UCSD-AML1 (cell line): Measurements from ENCODE around the gene RAD18.

Experiments
- DNase-seq: peaks from one replicate; lab custom pipeline; 2025; ENCODE audit not compliant: unreplicated experiment; lab: John Stamatoyannopoulos, UW

Gene RAD18

DNA sequence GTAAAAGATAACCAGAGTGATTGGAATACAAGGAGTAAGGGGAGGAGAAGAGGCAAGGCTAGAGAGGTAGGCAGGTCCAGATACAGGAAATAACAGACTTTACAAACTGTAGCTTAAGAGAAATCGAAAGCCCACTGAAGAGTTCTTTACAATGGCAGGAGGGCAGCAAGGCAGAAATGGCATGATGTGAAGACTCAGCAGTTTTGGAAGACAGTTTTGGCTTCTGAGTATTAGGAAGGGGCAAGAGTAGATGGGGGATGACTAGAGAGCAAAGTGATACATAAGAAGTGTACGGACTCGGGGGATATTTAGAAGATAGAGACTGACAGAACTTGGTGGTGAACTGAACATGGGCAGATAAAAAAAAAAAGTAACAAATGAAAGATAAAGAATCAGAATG is 54.1 kb downstream of the RAD18 start:
- DNase-seq, result no peak

DNA sequence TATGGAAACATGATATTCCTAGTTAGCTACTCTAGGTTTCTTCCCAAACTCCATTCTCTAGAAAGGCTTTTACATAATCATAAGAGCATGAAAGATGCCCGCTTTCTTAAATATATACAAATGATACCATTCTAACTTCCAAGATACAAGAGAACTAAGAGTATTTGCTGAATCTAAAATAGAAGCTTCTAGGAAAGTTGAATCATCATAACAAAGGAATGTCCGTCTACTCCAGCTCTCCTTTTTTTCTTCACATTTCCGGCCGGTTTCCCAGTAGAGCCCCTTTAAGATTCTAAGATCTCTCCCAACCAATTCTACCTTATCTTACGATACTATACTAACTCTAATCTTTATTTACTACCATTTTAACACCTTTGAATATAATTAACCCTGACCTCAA is 60.1 kb downstream of the RAD18 start:
- DNase-seq, result no peak

DNA sequence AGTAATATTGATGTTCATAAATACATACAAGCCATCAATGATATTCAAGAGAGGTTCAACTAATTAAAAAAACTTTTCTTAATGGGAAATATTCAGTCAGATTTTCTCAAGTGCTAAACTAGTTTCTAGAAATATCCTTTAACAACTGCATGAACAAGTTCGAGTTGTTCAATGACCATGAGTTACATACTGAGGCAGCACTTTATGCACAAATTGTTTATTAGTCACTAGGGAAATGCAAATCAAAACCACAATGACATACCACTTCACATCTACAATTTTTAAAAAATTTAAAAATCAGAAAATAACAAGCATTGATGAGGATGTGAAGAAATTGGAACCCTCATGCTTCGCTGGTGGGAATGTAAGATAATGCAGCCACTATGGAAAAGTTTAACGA is 62.4 kb downstream of the RAD18 start:
- DNase-seq, result no peak

DNA sequence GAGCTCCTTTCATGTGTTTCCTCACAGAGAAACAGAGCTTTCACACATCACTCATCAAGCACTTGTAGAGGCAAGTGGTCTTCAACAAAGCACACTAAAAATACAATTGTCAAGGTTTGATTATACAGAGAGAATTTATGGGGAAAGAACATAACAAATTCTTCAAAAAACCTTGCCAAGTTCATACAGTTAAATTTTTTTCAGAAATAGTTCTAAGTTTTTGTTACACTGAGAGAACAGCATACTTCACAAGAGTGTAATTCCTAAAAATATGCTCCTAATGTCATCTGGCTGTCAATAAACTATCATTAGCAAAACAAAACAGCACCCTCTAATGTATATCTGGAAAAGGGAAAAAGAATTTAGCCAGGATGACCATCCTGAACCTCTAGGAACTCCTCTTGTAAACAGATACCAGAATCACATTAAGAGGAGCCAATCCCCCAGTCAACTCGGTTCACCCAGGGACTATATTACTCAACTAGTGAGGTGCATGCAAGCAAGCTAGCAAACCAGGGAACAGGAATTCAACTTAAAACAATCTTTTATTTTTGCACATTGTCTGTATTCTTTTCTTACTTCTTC is 63.3 kb downstream of the RAD18 start:
- no peak for DNase-seq

DNA sequence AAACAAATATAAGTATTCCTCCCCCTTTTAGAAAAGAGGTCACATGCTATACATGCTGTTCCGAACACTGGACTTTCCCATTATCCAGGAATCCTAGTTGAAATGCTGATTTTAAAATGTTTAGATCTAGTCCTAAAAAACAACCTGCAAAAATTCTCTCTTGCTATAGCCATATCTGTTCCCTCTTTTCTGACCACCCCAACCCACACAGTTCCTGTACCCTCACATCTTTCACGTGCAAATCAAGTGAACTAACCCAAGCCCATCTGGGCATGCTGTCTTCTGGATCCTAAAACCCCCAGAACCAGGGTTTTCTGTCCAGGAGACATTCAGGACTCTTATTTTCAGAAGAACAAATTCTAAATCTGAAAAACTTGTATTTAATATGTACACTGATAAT is 67.4 kb downstream of the RAD18 start:
- DNase-seq, result no peak

DNA sequence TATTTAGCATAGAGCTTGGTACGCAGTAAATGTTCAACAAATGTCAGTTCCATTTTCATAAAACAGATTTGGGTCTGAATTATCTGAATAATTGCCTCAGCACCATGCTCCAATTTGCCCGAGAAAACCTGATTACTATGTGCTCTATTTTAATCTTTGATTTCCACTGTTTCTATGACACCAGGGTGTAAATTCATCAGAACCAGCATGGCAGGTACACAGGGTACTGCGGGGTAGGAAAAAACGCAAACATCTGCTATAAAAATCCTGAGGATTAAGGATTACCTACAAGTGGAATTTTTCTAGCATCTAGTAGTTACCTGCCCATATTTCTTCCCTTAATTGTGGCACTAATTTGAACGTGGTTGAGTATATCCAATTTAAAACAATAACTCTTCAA is 70.3 kb downstream of the RAD18 start:
- no peak for DNase-seq

DNA sequence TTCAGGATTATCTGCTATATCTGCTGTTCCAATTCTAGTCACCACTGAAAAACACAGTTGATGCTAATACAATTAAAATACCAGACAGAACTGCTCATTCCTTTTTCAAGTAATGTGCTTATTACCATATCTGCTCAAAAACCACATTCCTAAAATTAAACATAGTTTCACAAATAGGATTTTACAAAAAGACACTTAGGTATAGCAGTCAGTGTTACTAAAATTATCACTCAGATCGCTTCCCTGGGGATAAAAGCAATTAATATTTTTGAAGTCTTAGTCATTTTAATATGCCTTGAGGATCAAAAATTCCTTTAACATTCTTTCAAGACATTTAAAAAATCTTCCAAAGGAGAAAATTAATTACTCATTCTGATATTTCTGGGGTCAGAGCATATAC is 71.5 kb downstream of the RAD18 start:
- no peak for DNase-seq

DNA sequence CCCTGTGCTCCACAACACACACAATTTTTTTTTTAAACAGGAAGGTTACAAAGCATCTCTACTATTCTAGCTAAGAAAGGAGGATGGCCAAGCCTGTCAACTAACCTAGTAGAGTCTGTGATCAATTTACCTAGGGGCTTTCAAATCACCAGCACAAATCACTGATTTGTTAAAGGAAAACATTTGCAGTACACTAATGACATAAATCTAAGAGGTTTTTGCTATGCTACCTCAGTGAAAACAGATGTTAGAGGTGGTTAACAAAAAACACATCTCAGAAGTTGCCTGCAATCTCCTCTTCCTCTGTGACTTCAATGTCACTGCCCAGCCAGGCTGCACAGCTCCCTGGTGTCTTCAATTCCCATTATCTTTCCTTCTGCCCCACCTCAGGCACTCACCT is 72.0 kb downstream of the RAD18 start:
- no peak for DNase-seq

DNA sequence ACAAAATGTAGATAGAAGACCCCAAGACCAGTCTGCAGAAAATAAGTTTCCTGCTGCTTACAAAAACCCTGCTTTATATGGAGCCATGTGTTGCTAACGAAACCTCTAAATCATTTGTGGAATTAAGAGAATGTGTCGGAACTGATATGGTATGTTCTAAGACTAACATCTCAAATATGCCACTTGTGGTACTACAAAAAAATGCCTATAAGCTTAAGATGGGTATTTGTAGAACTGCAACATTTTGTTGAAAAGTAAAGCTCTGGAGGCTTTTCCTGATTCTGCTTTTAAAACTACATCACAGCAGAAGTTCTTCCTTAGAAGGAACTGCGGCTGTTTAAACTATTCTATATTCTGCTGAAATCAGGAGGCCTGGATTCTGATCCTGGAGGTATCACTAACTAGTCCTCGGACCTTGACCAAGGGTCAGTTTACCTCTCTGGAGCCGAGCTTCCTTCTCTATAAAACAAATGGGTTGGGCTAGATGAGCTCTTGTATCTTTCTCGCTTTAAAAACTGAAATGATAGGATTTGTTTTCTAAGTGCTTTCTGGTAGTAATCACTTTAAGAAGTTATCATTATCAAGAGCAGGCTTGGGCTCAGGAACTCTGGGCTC is 74.9 kb downstream of the RAD18 start:
- no peak for DNase-seq

DNA sequence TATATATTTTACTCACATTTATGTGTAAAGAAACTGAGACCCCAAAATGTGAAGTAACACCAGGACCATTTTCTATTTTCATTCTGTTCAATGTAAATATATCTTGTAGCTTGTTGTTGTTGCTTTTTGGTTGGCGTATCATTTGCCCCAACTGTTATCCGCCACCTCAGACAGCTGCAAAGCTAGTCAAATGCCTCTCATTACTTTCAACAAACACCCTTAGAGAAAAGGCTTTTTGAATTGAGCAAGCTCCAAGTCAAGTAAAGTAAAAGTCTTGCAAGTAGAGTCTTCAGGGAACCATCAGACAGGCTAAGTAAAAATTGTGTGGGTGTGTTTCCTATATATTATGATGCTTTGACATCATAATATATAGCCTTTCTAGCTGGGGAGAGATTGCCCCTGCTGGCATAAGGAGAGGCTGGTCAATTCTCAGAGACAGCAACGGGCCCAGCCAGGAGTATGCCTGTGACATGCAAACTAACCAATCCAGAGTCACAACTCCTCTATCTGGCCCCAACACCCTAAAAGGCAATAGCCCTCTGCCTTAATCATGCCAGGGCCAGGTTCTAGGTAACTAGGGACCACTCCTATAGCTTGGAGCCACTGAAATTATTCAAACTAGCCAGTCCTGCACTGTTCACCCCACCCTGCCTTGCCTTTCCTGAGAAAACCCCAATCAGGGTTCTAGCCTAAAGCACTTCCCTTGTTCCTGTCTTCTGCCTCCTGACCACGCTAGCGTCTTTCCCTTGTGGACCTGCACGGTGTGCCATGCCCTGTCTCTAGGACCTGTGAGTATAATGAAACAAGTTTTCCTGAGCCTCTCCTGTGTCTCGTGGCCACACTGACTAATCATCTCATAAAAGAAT is 75.6 kb downstream of the RAD18 start:
- DNase-seq, result no peak

DNA sequence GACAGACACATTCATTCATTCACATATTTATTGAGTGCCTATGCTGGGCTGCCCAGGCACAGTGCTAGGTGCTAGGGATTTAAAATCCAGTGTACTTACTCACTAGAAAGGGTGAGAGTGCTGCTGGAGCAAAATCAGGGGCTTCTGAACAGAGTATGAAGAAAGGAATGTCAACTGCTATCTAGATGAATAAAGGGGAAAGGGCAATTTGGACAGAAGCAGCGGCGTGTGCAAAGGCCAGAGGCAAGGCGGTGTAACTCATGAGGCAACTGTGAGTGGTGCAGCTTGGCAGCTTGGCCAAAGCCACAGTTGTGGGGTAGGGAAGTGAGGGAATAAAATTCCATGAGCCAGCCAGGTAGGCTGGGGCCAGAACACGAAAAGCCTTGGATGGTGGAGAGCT is 76.7 kb downstream of the RAD18 start:
- no peak for DNase-seq

DNA sequence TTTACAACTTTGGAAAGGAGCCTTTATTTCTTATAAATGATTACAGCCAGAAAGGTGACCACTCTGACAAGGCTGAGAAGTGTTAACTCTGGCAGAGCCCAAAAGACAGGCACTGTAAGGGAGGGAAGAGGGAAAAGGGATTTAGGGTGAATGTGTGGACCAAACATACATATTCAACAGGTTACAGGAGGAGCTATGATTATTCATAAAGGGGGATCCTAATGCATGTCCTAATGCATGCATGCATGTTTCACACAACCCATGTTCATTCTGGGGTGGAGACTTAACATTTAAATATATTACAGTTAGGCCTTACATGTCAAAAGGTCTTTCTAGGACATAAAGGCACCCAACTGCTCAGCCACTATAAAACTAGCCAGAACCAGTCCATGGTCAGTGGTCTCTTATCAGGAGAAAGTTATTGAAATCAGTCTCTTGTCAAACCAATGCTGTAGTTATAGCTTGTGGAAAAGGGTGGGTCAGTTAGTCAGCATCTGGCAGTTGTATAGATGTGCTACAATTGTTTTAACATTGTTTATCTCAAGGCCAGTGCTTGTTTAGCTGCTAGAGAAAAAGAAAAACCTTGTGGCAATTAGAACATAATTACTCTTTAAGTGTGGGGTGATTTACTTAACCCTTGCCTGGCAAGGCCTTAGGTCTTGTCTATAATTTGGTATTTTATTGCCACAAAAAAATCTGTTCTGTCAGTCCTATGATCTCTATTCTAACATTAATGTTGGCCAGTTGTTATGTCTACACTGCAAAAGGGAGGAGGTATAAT is 77.5 kb downstream of the RAD18 start:
- DNase-seq, result no peak

DNA sequence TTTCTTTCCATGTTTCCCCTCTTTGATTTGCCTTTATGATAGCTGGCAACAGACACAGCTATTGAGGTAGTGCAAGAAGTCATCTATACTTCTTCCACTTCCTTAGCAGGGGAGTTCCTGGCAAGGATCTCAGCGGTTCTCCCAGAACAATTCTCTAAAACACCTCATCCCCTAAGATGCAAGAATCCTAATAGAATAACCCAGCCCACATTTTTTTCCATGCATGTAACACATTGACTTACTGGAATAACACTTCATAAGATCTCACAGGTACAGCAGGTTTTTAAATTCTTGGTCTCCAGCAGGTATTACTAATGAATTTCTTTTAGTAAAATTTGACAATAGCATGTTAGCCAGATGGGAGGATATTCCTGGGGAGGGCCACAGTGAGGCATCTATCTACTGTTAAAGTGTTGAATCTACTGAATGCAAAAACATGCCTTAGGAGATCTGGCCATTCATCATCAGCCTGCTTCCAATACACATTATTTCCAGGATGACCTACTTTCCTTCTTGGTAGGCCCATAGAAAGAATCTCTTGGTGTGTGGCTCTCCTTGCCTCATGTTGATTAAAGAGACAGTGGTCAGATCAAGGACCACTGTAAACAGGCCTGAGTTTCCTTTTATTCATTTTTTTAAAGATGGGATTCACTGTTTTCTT is 78.5 kb downstream of the RAD18 start:
- DNase-seq, result no peak

DNA sequence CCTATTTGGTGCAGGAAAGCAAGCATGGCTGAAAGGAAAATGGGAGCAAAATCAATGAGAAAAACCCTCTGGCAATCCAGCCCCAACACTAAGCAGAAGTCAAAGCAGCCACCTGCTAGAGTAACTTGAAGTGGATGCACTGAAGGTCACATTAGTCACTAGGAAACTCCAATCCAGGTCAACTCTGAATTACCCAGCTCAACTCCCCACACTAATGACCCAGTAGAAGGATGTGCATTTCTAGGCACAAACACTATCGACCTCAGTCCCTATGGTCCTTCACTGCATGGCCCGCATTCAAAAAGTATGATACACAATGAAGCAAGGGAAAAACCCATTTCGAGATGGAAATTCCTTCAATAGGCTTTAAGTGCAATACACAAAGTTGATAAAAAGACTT is 80.6 kb downstream of the RAD18 start:
- DNase-seq, result no peak

DNA sequence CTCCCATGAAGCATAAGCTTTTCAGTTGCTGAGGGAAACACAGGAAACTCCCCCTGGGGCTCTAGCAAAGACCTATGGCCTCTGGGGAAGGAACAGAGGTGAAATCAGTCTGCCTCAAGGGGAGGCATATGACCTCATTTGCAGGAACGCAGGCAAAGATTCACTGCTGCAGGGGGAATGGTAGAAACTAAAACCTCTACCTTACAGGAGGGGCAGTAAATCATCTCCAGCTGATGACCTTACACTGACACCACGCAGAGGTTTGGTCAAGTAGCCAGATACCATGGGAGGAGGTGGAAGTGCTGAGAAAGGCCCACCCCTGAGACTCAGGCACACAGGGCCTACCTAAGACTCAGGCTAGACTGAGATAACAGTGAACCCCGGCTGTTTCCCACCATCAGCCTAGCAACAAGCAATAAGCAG is 81.1 kb downstream of the RAD18 start:
- DNase-seq, result no peak

DNA sequence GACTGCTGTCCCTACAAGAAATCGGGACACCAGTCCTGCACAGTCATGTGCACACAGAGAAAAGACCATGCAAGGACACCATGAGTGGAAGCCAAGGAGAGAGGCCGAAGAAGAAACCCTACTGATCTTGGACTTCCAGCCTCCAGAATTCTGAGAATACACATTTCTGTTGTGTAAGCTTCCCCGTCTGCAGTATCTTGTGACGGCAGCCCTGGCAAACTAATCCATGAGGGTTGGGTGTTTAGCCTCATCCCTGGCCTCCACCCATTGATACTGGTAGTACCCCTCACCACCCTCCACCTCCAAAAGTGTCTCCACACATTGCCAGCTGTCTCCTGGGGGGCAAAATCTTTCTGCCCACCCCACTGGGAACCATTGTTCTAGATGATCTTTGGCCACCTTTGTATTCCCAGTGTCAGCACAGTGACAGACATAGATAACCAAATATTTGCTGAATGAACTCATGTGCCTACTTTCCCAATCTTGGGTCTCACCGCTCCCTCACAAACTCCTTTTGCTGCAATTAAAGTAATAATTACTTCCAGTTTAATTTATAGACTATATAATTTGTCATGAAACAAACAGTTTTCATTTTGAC is 83.8 kb downstream of the RAD18 start:
- DNase-seq, result no peak

DNA sequence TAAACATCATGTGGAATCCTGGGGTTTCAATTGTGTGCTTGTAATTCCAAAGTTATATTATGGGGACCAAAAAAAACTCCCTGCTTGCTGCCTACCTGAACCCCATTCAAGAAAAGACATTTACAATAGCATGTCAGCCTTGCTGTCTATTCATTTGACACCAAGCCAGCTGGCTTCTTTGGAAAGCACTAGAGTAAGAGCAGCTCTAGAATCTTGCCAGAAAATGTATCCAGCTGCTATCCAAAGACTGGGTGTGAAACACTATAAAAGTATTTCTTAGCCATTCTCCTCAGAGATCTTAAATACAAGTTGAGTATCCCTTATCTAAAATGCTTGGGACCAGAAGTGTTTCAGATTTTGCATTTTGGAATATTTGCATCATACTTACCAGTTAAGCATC is 87.4 kb downstream of the RAD18 start:
- DNase-seq, result no peak

DNA sequence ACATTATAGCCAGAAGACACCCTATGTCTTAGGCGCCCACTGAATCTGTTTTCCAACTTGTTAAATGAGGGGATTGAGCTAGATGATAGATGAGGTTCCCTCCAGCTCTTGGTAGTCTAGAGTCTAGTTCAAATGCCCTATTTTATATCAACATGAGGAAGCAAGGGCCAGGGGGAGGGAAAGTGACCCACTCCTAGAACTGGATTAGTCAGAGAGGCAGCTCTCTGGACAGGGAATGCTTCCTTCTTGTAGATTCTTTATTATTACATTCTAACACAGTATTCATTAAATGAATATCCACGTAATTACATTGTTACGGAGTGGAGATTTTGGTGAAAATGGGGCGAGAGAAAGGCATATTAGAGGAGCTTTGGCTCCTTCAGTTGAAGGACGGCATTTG is 89.5 kb downstream of the RAD18 start:
- no peak for DNase-seq

DNA sequence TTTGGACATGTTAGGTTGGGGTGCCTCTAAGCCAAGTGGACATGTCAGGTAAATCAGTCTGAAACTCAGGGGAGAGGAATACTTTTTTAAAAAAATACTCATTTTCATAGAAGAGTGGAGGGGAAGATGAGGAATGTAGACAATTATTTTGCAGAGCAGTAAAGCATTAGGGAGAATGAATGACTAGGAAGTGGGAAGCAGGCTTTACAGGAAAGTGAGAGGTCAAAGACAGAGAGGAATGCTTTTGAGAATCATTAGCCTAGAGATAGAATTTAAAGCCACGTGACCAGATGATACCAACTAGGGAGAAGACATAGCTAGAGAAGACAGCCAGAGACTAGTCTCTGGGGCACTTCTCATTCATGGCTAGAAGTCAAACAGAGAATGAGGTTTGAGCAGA is 91.0 kb downstream of the RAD18 start:
- no peak for DNase-seq

DNA sequence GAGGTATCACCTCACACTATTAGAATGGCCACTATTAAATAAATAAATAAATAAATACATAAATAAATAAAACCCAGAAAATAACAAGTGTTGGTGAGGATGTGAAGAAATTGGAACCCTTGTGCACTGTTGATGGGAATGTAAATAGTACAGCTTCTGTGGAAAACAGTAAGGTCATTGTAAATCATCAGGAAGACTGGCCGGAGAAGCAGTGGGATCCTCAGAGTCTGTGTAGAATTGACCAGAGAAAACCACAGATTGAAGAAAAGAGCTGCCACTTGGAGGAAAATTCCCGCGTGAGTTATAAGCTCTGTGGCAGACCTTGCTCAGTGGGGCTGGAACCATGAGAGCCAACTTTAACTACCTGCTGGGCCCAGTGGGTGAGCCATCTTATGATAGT is 92.0 kb downstream of the RAD18 start:
- DNase-seq, result no peak

DNA sequence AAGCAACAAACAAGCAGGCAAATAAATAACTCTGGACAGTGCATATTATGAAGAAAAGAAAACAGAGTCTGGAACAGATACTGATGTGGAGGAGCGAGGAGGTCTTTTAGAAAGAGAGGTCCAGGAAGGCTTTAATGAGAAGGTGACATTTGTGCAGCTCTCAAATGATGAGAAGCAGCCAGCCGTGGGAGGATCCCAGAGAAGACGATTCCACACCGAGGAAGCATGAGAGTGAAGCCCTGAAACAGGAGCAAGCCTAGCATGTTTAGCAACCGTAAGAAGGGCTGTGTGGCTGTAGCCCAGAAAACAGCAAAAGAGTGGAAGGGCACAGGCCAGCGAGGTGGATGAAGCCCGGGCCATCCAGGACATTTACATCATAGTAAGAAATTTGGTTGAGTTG is 93.1 kb downstream of the RAD18 start:
- DNase-seq, result no peak
